WTC11 (cell line): ENCODE results near the gene DEXI. TPM values are rescaled to one million over a fixed set of nuclear protein-coding genes. Genes with fewer than 3 reads are reported as not detected.

ENCODE experiments used
- ATAC-seq: fragments of 200-7000 bp; cut with Tn5 transposase; 2 replicates; pipeline ENCODE4 v1.10.0; 2021; ENCODE audit warnings: mild to moderate bottlenecking, moderate library complexity
- CTCF ChIA-PET: fragments of 300-600 bp; sonication (Branson Sonifier 250); formaldehyde crosslinking; loops from one replicate; lab custom pipeline; 2021; ENCODE audit warnings: antibody characterized with exemption; lab: Charles Lee
- POLR2A ChIA-PET: fragments of 350-600 bp; sonication (Branson Sonifier 250); formaldehyde crosslinking; loops from one replicate; lab custom pipeline; 2021; ENCODE audit warnings: antibody characterized with exemption; lab: Charles Lee
- DNase-seq: peaks from one replicate; pipeline ENCODE4 v3.0.0; 2021; ENCODE audit warnings: low spot score
- H3K27ac Mint-ChIP-seq: 2 replicates; pipeline ENCODE4 v1.8.0; 2021; ENCODE audit warnings: mixed read lengths
- H3K27me3 Mint-ChIP-seq: 2 replicates; pipeline ENCODE4 v1.8.0; 2021; ENCODE audit warnings: low read depth, mild to moderate bottlenecking, moderate library complexity, mixed read lengths
- H3K36me3 Mint-ChIP-seq: 2 replicates; pipeline ENCODE4 v1.8.0; 2021; ENCODE audit warnings: mixed read lengths
- H3K4me1 Mint-ChIP-seq: 2 replicates; pipeline ENCODE4 v1.8.0; 2022; ENCODE audit warnings: mixed read lengths
- H3K4me3 Mint-ChIP-seq: 2 replicates; pipeline ENCODE4 v1.8.0; 2021; ENCODE audit warnings: mild to moderate bottlenecking, moderate library complexity, mixed read lengths
- H3K9me3 Mint-ChIP-seq: 2 replicates; pipeline ENCODE4 v1.8.0; 2021; ENCODE audit warnings: mixed read lengths
- CREB1 ChIP-seq: sonication (generic); formaldehyde crosslinking; IDR thresholded peaks from 2 replicates; pipeline ENCODE4 v1.8.0; 2023; ENCODE audit warnings: mild to moderate bottlenecking, missing genetic modification reagents
- EMX1 ChIP-seq: fragments of 250-450 bp; sonication (Bioruptor Pico); IDR thresholded peaks from 2 replicates; pipeline ENCODE4 v1.8.0; 2021; ENCODE audit warnings: mild to moderate bottlenecking
- FOXK1 ChIP-seq: sonication (generic); formaldehyde crosslinking; IDR thresholded peaks from 2 replicates; pipeline ENCODE4 v1.8.0; 2022; ENCODE audit warnings: mild to moderate bottlenecking, moderate library complexity, missing genetic modification reagents
- GABPB1 ChIP-seq: sonication (generic); formaldehyde crosslinking; IDR thresholded peaks from 2 replicates; pipeline ENCODE4 v1.8.1; 2023; ENCODE audit warnings: mild to moderate bottlenecking, missing genetic modification reagents
- GRHL2 ChIP-seq: fragments of 250-450 bp; sonication (Bioruptor Pico); IDR thresholded peaks from 2 replicates; pipeline ENCODE4 v1.8.0; 2022; ENCODE audit warnings: mild to moderate bottlenecking, moderate library complexity; ENCODE audit not compliant: insufficient replicate concordance, severe bottlenecking
- JUN ChIP-seq: sonication (generic); formaldehyde crosslinking; IDR thresholded peaks from 2 replicates; pipeline ENCODE4 v1.8.0; 2023; ENCODE audit warnings: mild to moderate bottlenecking, missing genetic modification reagents
- MAX ChIP-seq: sonication (generic); formaldehyde crosslinking; IDR thresholded peaks from 2 replicates; pipeline ENCODE4 v1.8.0; 2022; ENCODE audit warnings: mild to moderate bottlenecking, missing genetic modification reagents
- MYBL2 ChIP-seq: sonication (generic); formaldehyde crosslinking; IDR thresholded peaks from 2 replicates; pipeline ENCODE4 v1.8.1; 2023; ENCODE audit warnings: mild to moderate bottlenecking, moderate library complexity, missing genetic modification reagents
- TEAD1 ChIP-seq: sonication (generic); formaldehyde crosslinking; IDR thresholded peaks from 2 replicates; pipeline ENCODE4 v1.8.0; 2022; ENCODE audit warnings: mild to moderate bottlenecking, missing genetic modification reagents
- TP53 ChIP-seq: sonication (generic); formaldehyde crosslinking; IDR thresholded peaks from 2 replicates; pipeline ENCODE4 v1.8.1; 2023; ENCODE audit warnings: mild to moderate bottlenecking, missing genetic modification reagents
- USF1 ChIP-seq: sonication (generic); formaldehyde crosslinking; IDR thresholded peaks from 2 replicates; pipeline ENCODE4 v1.8.0; 2022; ENCODE audit warnings: mild to moderate bottlenecking, missing genetic modification reagents
- ZNF263 ChIP-seq: sonication (generic); formaldehyde crosslinking; IDR thresholded peaks from 2 replicates; pipeline ENCODE4 v1.8.1; 2022; ENCODE audit warnings: low read depth, mild to moderate bottlenecking, moderate library complexity, missing genetic modification reagents
- ZNF396 ChIP-seq: fragments of 250-450 bp; sonication (Bioruptor Pico); IDR thresholded peaks from 2 replicates; pipeline ENCODE4 v1.8.0; 2021; ENCODE audit warnings: mild to moderate bottlenecking, moderate library complexity, borderline replicate concordance
- ZNF423 ChIP-seq: fragments of 250-450 bp; sonication (Bioruptor Pico); IDR thresholded peaks from 2 replicates; pipeline ENCODE4 v2.1.2; 2022; ENCODE audit warnings: mild to moderate bottlenecking, moderate library complexity
- ZSCAN18 ChIP-seq: fragments of 250-450 bp; sonication (Bioruptor Pico); IDR thresholded peaks from 2 replicates; pipeline ENCODE4 v2.1.2; 2022; ENCODE audit warnings: mild to moderate bottlenecking, moderate library complexity
- total RNA-seq: library from RNA; stranded (reverse); gene quantifications from 3 replicates; pipeline ENCODE4 v1.2.3, GENCODE V29; 2021
- TF ChIP-seq, protein P1 (sequence below): sonication (generic); formaldehyde crosslinking; IDR thresholded peaks from 2 replicates; pipeline ENCODE4 v1.8.0; 2022; ENCODE audit warnings: missing genetic modification reagents
- TF ChIP-seq, protein P2 (sequence below): fragments of 250-450 bp; sonication (Bioruptor Pico); IDR thresholded peaks from 2 replicates; pipeline ENCODE4 v1.9.0; 2021; ENCODE audit warnings: mild to moderate bottlenecking
- TF ChIP-seq, protein P3 (sequence below): fragments of 250-450 bp; sonication (Bioruptor Pico); conservative IDR thresholded peaks from 2 replicates; pipeline ENCODE4 v1.9.0; 2021; ENCODE audit warnings: mild to moderate bottlenecking
- TF ChIP-seq, protein P4 (sequence below): fragments of 250-450 bp; sonication (Bioruptor Pico); IDR thresholded peaks from 2 replicates; pipeline ENCODE4 v1.8.0; 2021; ENCODE audit warnings: mild to moderate bottlenecking

DEXI gene
- total RNA-seq, 1 experiment from 2014 or later: 33.7 TPM

GRCh38 chr16:10896723-10897122 is 45.5 kb downstream of the DEXI start (continued):
- TF ChIP-seq, protein P1, sequence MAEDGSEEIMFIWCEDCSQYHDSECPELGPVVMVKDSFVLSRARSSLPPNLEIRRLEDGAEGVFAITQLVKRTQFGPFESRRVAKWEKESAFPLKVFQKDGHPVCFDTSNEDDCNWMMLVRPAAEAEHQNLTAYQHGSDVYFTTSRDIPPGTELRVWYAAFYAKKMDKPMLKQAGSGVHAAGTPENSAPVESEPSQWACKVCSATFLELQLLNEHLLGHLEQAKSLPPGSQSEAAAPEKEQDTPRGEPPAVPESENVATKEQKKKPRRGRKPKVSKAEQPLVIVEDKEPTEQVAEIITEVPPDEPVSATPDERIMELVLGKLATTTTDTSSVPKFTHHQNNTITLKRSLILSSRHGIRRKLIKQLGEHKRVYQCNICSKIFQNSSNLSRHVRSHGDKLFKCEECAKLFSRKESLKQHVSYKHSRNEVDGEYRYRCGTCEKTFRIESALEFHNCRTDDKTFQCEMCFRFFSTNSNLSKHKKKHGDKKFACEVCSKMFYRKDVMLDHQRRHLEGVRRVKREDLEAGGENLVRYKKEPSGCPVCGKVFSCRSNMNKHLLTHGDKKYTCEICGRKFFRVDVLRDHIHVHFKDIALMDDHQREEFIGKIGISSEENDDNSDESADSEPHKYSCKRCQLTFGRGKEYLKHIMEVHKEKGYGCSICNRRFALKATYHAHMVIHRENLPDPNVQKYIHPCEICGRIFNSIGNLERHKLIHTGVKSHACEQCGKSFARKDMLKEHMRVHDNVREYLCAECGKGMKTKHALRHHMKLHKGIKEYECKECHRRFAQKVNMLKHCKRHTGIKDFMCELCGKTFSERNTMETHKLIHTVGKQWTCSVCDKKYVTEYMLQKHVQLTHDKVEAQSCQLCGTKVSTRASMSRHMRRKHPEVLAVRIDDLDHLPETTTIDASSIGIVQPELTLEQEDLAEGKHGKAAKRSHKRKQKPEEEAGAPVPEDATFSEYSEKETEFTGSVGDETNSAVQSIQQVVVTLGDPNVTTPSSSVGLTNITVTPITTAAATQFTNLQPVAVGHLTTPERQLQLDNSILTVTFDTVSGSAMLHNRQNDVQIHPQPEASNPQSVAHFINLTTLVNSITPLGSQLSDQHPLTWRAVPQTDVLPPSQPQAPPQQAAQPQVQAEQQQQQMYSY (CRISPR knock-in tag): no peak
- TF ChIP-seq USF1 (CRISPR knock-in tag) (no peak), ZNF396 (CRISPR knock-in tag) (no peak), ZNF423 (no peak), JUN (CRISPR knock-in tag) (no peak), MYBL2 (no peak), FOXK1 (CRISPR knock-in tag) (no peak), TP53 (CRISPR knock-in tag) (no peak), ZSCAN18 (no peak)
- TF ChIP-seq, protein P2, sequence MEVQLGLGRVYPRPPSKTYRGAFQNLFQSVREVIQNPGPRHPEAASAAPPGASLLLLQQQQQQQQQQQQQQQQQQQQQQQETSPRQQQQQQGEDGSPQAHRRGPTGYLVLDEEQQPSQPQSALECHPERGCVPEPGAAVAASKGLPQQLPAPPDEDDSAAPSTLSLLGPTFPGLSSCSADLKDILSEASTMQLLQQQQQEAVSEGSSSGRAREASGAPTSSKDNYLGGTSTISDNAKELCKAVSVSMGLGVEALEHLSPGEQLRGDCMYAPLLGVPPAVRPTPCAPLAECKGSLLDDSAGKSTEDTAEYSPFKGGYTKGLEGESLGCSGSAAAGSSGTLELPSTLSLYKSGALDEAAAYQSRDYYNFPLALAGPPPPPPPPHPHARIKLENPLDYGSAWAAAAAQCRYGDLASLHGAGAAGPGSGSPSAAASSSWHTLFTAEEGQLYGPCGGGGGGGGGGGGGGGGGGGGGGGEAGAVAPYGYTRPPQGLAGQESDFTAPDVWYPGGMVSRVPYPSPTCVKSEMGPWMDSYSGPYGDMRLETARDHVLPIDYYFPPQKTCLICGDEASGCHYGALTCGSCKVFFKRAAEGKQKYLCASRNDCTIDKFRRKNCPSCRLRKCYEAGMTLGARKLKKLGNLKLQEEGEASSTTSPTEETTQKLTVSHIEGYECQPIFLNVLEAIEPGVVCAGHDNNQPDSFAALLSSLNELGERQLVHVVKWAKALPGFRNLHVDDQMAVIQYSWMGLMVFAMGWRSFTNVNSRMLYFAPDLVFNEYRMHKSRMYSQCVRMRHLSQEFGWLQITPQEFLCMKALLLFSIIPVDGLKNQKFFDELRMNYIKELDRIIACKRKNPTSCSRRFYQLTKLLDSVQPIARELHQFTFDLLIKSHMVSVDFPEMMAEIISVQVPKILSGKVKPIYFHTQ (CRISPR knock-in tag): no peak

GRCh38 chr16:10896165-10896564 is 46.1 kb downstream of the DEXI start:
- Mint-ChIP-seq H3K4me1 (peaks cover 8% of the 10 kb centered on the region), H3K36me3 (no peaks in the 10 kb centered on the region)
- no peak for TF ChIP-seq TEAD1
- TF ChIP-seq, all 79 proteins: peak for 0
- POLR2A ChIA-PET: no interaction called here
- Mint-ChIP-seq H3K27me3 (peaks cover 4% of the 10 kb centered on the region; the same call in 1 of the 2 replicates), H3K27ac (no peak overlapping the region), H3K9me3 (no peaks in the 10 kb centered on the region), H3K4me3 (no peak overlapping the region)
- CTCF ChIA-PET: interaction anchor here (1.7 kb wide), 2 partner anchors 12 to 22 kb away, joined by 6 to 21 read pairs; no protein-coding TSS in a partner anchor
- DNase-seq (no peak), ATAC-seq (no peak)

- Mint-ChIP-seq H3K27ac (no peak overlapping the region), H3K4me3 (no peak overlapping the region), H3K36me3 (no peaks in the 10 kb centered on the region), H3K9me3 (no peaks in the 10 kb centered on the region), H3K4me1 (peaks cover 8% of the 10 kb centered on the region), H3K27me3 (peaks cover 4% of the 10 kb centered on the region; the same call in 1 of the 2 replicates)
- ATAC-seq (peak; percentile 92), DNase-seq (peak; percentile 85)
- POLR2A ChIA-PET: no interaction called here
- CTCF ChIA-PET: interaction anchor here (0.7 to 1.7 kb wide), 5 partner anchors 13 to 58 kb away, joined by 3 to 21 read pairs (median 5); partner anchors contain the start of gene CIITA
- TF ChIP-seq ZNF263 (CRISPR knock-in tag) (no peak), GABPB1 (CRISPR knock-in tag) (no peak), MAX (peak; percentile 38; the same call in 1 of the 2 replicates), GRHL2 (CRISPR knock-in tag) (no peak), CREB1 (CRISPR knock-in tag) (peak; percentile 64; the same call in 1 of the 2 replicates), EMX1 (CRISPR knock-in tag) (no peak)
- TF ChIP-seq, protein P3, sequence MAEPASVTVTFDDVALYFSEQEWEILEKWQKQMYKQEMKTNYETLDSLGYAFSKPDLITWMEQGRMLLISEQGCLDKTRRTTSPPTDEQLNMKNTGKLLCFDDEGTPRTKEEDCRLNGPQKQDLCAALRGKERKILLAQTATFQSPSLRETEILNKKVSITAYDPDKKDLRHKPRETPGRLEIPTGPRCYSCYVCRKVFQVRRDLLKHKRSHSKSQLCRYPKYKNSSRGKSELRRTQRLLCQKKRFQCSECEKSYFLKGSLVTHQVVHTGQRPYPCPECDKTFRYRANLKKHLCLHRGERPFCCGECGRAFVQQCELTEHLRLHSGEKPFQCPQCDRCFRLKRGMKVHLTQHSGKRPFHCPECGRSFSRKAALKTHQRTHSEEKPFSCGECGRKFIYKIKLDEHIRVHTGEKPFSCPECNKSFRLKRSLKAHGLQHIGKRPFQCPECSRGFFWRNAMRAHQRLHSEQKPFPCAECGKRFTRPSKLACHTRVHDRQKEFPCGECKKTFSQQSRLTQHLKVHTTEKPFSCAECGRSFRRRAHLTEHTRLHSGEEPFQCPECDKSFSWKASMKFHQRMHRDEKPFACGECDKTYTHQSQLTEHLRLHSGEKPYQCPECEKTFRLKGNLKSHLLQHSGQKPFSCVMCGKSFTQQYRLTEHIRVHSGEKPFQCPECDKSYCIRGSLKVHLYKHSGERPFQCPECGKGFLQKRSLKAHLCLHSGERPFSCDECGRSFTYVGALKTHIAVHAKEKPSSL (CRISPR knock-in tag): no peak
- TF ChIP-seq, protein P4, sequence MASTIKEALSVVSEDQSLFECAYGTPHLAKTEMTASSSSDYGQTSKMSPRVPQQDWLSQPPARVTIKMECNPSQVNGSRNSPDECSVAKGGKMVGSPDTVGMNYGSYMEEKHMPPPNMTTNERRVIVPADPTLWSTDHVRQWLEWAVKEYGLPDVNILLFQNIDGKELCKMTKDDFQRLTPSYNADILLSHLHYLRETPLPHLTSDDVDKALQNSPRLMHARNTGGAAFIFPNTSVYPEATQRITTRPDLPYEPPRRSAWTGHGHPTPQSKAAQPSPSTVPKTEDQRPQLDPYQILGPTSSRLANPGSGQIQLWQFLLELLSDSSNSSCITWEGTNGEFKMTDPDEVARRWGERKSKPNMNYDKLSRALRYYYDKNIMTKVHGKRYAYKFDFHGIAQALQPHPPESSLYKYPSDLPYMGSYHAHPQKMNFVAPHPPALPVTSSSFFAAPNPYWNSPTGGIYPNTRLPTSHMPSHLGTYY (CRISPR knock-in tag): no peak
Observed at GRCh38 chr16:10895053-10895946, 47.0 kb downstream of the DEXI start.
